Right lobe of liver (tissue), 6 donors: Measurements from ENCODE around the gene CMYA5. TPM values are rescaled to one million over a fixed set of nuclear protein-coding genes. Genes with fewer than 3 reads are reported as not detected.
A peak's percentile ranks its signal among the peaks of the same experiment; 100 is the strongest.

Experiments used
- ATAC-seq, 4 donors: fragments of 200-7000 bp; cut with Tn5 transposase; one replicate each; pipeline ENCODE4 v1.9.1; 2020; ENCODE audit warnings: mild to moderate bottlenecking in 4 of 4, moderate library complexity in 4 of 4
- DNase-seq, 3 donors: peaks; one replicate each; pipeline ENCODE4 v3.0.0-alpha.2; 2020
- H3K27ac ChIP-seq, 3 donors: fragments of 200-600 bp; one replicate each; pipeline ENCODE4 v1.8.0; 2022
- H3K27me3 ChIP-seq, 2 donors: fragments of 200-600 bp; one replicate each; pipeline ENCODE4 v1.8.0; 2022
- H3K36me3 ChIP-seq, 4 donors: fragments of 200-600 bp; sonication (generic) in 1 of 4; one replicate each; pipeline versions ENCODE4 v1.5.1 to v1.8.0; 2017 to 2022; ENCODE audit warnings: control low read depth in 1 of 4
- H3K4me1 ChIP-seq, 4 donors: fragments of 200-600 bp; sonication (generic) in 1 of 4; one replicate each; pipeline versions ENCODE4 v1.5.1 to v1.8.0; 2017 to 2022; ENCODE audit warnings: control low read depth in 1 of 4
- H3K4me3 ChIP-seq, 3 donors: fragments of 200-600 bp; one replicate each; pipeline ENCODE4 v1.8.0; 2022
- H3K9me3 ChIP-seq, 4 donors: fragments of 200-600 bp; sonication (generic) in 1 of 4; one replicate each; pipeline versions ENCODE4 v1.5.1 to v1.8.0; 2017 to 2022; ENCODE audit warnings: control low read depth in 1 of 4
- POLR2A ChIP-seq: fragments of 450-650 bp; IDR thresholded peaks from one replicate; pipeline ENCODE4 v1.6.1; 2017; ENCODE audit warnings: antibody characterized with exemption, mild to moderate bottlenecking
- WGBS: methylation state at CpG from one replicate; pipeline ENCODE4 v1.1.6; 2018; ENCODE audit warnings: low coverage, low lambda C conversion rate; ENCODE audit not compliant: insufficient coverage; ENCODE audit errors: missing lambda C conversion rate; 5-methylcytosine and 5-hydroxymethylcytosine counted together
- intact Hi-C, 2 donors: fragments of 100-400 bp; cut with DNase I; formaldehyde crosslinking; loops; one replicate each; pipeline versions ENCODE4 v1.11.2 to v1.14.1; 2022
- total RNA-seq, 6 experiments: library from RNA; depleted of rRNA in 2 of 6; stranded (reverse); fragments of >200 nt in 2 of 6; fragmentation: NEBNext Ultra II Directional in 3 of 6; extraction: Animal tissue kit (Norgen Biotek cat#: 25700) in 3 of 6; gene quantifications; one replicate each; pipeline versions ENCODE4 v1.1.0 to v1.2.4, GENCODE V29; 2016 to 2023
- TF ChIP-seq, protein P1 (sequence below), 4 donors: fragments of 200-600 bp in 3 of 4; fragments of 450-650 bp in 1 of 4; IDR thresholded peaks; one replicate each; pipeline versions ENCODE4 v1.5.1 to v1.8.0; 2016 to 2022; ENCODE audit warnings: antibody characterized with exemption in 4 of 4, mild to moderate bottlenecking in 2 of 4
- donor health status: DM: no; HTN: yes; CAD: no.
- donor health status: DM: no; HTN: no; CAD: no.
- donor health status: DM: no; HTN: no; CAD: no.
- donor health status: DM: no; HTN: yes; CAD: no.
- donor health status: DM: no; HTN: yes; CAD: no.

CMYA5 gene
- total RNA-seq, 6 experiments from 2014 or later = 1.1 to 5.8 (median 2.8) TPM

DNA sequence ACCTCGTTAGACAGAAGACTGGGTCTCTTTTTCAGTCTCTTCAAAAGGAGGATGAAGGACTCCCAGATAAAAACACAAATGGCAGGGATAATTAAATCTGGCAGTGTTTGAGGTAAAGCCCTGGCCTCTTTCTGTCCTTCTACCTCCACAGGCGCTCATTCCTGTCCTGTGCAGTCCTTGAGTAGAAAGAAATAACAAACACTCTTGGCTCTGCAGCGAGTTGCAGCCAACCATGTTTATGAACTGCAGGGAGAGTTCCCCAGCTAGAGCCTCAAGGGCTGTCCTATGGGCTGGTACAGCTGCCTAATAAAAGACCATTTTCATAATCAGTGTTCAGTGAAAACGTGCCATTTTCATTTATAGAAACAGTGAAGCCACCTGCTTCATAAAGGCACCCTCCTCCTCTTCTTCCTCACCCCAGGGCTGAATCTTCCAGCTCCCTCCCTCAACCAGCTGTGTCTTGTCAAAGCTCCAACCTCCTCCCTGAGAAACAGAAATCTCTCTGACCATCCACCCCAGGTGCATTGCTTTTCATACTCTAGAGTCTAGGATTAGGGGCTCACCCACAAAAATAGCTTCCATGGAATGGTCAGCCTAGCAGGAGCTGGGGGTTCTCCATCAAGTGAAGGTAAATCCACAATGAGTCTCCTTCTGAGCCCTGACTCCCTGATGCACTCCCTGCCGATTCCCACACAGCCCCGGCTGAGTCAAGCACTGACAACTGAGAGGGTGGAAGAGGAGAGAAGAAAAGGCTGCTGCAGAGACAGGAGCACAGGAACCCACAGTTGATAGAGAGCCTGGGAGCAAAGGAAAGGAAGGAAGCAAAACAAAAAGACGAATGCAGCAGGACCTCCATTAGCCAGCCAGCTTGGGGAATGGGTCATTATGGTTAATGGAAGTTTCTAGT lies 150.7 kb downstream of the CMYA5 start:
- ATAC-seq (no peak), DNase-seq (peak in 1 of 3 donors; percentile 24)
- H3K27me3 ChIP-seq = no peaks in the 10 kb centered on the region
- H3K36me3 ChIP-seq = no peaks in the 10 kb centered on the region
- H3K4me3 ChIP-seq = no peak overlapping the region
- no peak overlapping the region for H3K27ac ChIP-seq
- 48% methylated on average over 7 of the region's 7 CpGs for WGBS
- intact Hi-C loops = no loop called here
- TF ChIP-seq, protein P1, sequence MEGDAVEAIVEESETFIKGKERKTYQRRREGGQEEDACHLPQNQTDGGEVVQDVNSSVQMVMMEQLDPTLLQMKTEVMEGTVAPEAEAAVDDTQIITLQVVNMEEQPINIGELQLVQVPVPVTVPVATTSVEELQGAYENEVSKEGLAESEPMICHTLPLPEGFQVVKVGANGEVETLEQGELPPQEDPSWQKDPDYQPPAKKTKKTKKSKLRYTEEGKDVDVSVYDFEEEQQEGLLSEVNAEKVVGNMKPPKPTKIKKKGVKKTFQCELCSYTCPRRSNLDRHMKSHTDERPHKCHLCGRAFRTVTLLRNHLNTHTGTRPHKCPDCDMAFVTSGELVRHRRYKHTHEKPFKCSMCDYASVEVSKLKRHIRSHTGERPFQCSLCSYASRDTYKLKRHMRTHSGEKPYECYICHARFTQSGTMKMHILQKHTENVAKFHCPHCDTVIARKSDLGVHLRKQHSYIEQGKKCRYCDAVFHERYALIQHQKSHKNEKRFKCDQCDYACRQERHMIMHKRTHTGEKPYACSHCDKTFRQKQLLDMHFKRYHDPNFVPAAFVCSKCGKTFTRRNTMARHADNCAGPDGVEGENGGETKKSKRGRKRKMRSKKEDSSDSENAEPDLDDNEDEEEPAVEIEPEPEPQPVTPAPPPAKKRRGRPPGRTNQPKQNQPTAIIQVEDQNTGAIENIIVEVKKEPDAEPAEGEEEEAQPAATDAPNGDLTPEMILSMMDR (IDR thresholded peaks at IDR 0.05) = no peak
- TF ChIP-seq POLR2A = no peak
- no peaks in the 10 kb centered on the region for H3K9me3 ChIP-seq
- H3K4me1 ChIP-seq = no peaks in the 10 kb centered on the region

- no peak for DNase-seq
- Histone ChIP-seq H3K36me3 (no peaks in the 10 kb centered on the region), H3K27me3 (no peaks in the 10 kb centered on the region), H3K4me1 (no peaks in the 10 kb centered on the region), H3K27ac (no peak overlapping the region), H3K9me3 (no peaks in the 10 kb centered on the region), H3K4me3 (no peak overlapping the region)
- no peak for ATAC-seq
- intact Hi-C loops = no loop called here
- TF ChIP-seq, protein P1 (IDR thresholded peaks at IDR 0.05) = no peak
- no peak for TF ChIP-seq POLR2A
Observed at GRCh38 chr5:79841172-79841571, 151.5 kb downstream of the CMYA5 start.

- no peaks in the 10 kb centered on the region for H3K36me3 ChIP-seq
Observed at GRCh38 chr5:79842006-79842881, 152.6 kb downstream of the CMYA5 start.

DNA sequence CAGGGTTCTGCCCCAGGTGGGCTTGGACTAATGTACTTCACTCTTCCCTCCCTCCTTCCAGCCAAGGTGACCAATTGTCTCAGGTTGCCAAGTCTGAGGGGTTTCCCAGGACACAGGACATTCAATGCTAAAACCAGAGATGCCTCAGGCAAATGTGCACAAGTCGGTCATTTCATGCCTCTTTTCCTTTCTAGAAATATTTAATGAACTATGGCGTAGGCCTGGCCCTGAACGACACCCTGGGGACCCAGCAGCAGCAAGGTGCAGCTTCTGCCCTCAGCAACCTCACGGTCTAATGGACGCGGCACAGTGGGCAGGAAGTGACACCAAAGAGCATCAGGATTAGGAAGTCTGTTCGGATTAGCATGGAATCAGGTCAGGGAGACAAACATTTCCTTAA lies 153.4 kb downstream of the CMYA5 start:
- 76% methylated on average over 7 of the region's 7 CpGs for WGBS
- H3K27ac ChIP-seq = no peak overlapping the region
- H3K4me1 ChIP-seq = no peaks in the 10 kb centered on the region
- H3K9me3 ChIP-seq = no peaks in the 10 kb centered on the region
- H3K4me3 ChIP-seq = no peak overlapping the region
- DNase-seq = peak in 1 of 3 donors; percentile 9
- intact Hi-C loops = no loop called here
- ATAC-seq = no peak
- no peaks in the 10 kb centered on the region for H3K27me3 ChIP-seq
- TF ChIP-seq, protein P1 (IDR thresholded peaks at IDR 0.05) = no peak
- TF ChIP-seq POLR2A = no peak
- H3K36me3 ChIP-seq = no peaks in the 10 kb centered on the region

More at GRCh38 chr5:79842006-79842881, 152.6 kb downstream of the CMYA5 start:
- H3K9me3 ChIP-seq = no peaks in the 10 kb centered on the region
- H3K27me3 ChIP-seq = no peaks in the 10 kb centered on the region
- H3K27ac ChIP-seq = no peak overlapping the region
- H3K4me3 ChIP-seq = no peak overlapping the region
- intact Hi-C loops = no loop called here
- ATAC-seq = no peak
- DNase-seq = peak in 1 of 3 donors; percentile 15
- WGBS = 85% methylated on average over 4 of the region's 12 CpGs
- TF ChIP-seq, protein P1 (IDR thresholded peaks at IDR 0.05) = no peak
- H3K4me1 ChIP-seq = no peaks in the 10 kb centered on the region
